Activated CD8-positive, alpha-beta T cell treated with anti-CD3 and anti-CD28 coated beads for 36 hours (primary cell): Measurements from ENCODE around the gene TYW5. TPM values are rescaled to one million over a fixed set of nuclear protein-coding genes. Genes with fewer than 3 reads are reported as not detected.
"Not testable (repeated sequence)": the region's sequence is repeated elsewhere in the genome, so short reads cannot be mapped to it uniquely, and the experiment has no call there.

Experiments used
- ATAC-seq: fragments of 200-7000 bp; cut with Tn5 transposase; one replicate; pipeline ENCODE4 v1.10.0; 2021; ENCODE audit warnings: mild to moderate bottlenecking, moderate library complexity
- CTCF ChIA-PET: fragments of 350-600 bp; sonication (Branson Sonifier 250); formaldehyde crosslinking; loops from one replicate; lab custom pipeline; 2021; ENCODE audit warnings: antibody characterized with exemption; lab: Charles Lee
- POLR2A ChIA-PET: fragments of 350-600 bp; sonication (Branson Sonifier 250); formaldehyde crosslinking; loops from one replicate; lab custom pipeline; 2021; ENCODE audit warnings: antibody characterized with exemption; lab: Charles Lee
- DNase-seq: peaks from one replicate; pipeline ENCODE4 v3.0.0-alpha.2; 2020
- H3K27ac Mint-ChIP-seq: one replicate; pipeline ENCODE4 v1.8.0; 2021; ENCODE audit warnings: mild to moderate bottlenecking, mixed read lengths
- H3K27me3 Mint-ChIP-seq: one replicate; pipeline ENCODE4 v1.8.0; 2021; ENCODE audit warnings: mixed read lengths
- H3K36me3 Mint-ChIP-seq: one replicate; pipeline ENCODE4 v1.8.0; 2021; ENCODE audit warnings: low read depth, mixed read lengths
- H3K4me1 Mint-ChIP-seq: one replicate; pipeline ENCODE4 v1.8.0; 2021; ENCODE audit warnings: low read depth, mixed read lengths
- H3K4me3 Mint-ChIP-seq: one replicate; pipeline ENCODE4 v1.8.0; 2021; ENCODE audit warnings: mild to moderate bottlenecking, moderate library complexity, mixed read lengths
- H3K9me3 Mint-ChIP-seq: one replicate; pipeline ENCODE4 v1.8.0; 2021; ENCODE audit warnings: mixed read lengths
- intact Hi-C: fragments of 100-400 bp; cut with micrococcal nuclease; formaldehyde crosslinking; loops from one replicate; pipeline ENCODE4 v1.10.0; 2022
- total RNA-seq, 2 experiments: library from RNA; stranded (reverse); gene quantifications; one replicate each; pipeline ENCODE4 v1.2.3, GENCODE V29; 2021
- TF ChIP-seq, protein P1 (sequence below): fragments of 200-600 bp; IDR thresholded peaks from one replicate; pipeline ENCODE4 v1.8.0; 2022; ENCODE audit warnings: antibody characterized with exemption, mild to moderate bottlenecking

Gene TYW5
- total RNA-seq, 2 experiments from 2014 or later = 8.3 to 8.4 TPM

DNA sequence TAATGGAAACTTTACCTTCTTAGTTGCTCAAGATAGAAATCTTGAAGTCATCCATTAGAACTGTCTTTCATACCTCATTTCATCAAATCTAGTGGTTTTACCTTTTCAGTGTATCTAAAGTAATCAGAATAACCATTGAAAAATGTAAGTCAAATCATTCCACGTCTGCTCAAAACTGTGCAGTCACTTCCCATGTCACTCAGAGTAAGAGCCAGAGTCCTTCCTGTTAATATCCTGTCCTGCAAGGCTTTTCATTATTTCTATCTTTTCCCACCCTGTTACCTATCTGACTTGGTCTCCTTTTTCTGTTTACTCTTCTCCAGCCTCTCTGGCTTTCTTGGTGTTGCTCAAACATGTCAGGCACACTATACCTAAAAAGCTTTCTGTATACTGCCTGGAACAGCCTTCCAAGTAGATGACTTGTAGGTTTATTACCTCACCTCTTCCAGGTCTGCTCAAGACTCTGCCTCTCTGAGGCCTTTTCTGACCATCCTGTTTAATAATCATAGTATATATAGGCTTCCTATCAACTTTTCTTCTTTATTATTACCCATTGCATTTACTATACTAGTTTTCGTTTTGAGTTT is 40.8 kb downstream of the TYW5 start:
- intact Hi-C loops = loop anchor here (5.0 kb wide), 1 partner anchor 43 kb away; the partner anchor contains the start of genes MAIP1 and TYW5
- Mint-ChIP-seq H3K27ac (no peak overlapping the region), H3K27me3 (no peaks in the 10 kb centered on the region), H3K4me3 (no peak overlapping the region), H3K9me3 (peaks cover 10% of the 10 kb centered on the region), H3K36me3 (peaks cover 46% of the 10 kb centered on the region), H3K4me1 (peaks cover 28% of the 10 kb centered on the region)
- ATAC-seq (no peak), DNase-seq (no peak)
- TF ChIP-seq, protein P1, sequence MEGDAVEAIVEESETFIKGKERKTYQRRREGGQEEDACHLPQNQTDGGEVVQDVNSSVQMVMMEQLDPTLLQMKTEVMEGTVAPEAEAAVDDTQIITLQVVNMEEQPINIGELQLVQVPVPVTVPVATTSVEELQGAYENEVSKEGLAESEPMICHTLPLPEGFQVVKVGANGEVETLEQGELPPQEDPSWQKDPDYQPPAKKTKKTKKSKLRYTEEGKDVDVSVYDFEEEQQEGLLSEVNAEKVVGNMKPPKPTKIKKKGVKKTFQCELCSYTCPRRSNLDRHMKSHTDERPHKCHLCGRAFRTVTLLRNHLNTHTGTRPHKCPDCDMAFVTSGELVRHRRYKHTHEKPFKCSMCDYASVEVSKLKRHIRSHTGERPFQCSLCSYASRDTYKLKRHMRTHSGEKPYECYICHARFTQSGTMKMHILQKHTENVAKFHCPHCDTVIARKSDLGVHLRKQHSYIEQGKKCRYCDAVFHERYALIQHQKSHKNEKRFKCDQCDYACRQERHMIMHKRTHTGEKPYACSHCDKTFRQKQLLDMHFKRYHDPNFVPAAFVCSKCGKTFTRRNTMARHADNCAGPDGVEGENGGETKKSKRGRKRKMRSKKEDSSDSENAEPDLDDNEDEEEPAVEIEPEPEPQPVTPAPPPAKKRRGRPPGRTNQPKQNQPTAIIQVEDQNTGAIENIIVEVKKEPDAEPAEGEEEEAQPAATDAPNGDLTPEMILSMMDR = no peak
- ChIA-PET CTCF (no interaction called here), POLR2A (interaction anchor here (0.6 kb wide), 1 partner anchor 12 kb away, joined by 3 read pairs; no protein-coding TSS in a partner anchor)

DNA sequence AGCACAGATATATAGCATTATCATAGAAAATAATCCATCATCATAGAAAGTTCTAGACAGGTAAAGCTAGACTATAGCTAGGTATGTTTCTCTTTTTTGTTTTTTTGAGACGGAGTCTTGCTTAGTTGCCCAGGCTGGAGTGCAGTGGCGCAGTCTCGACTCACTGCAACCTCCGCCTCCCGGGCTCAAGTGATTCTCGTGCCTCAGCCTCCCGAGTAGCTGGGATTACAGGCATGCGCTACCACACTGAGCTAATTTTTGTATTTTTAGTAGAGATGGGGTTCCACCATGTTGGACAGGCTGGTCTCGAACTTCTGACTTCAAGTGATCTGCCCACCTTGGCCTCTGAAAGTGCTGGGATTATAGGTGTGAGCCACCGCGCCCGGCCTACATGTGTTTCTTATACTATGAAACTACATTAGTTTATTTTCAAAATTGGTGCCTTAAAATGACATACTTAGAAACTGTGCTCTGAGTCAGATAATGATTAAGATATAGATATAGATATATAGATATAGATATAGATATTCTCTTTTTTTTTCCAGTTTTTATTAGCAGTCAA is 42.7 kb downstream of the TYW5 start:
- H3K27me3 Mint-ChIP-seq, ATAC-seq, POLR2A ChIA-PET, H3K27ac Mint-ChIP-seq: not testable (repeated sequence)
- Mint-ChIP-seq H3K4me3 (peak overlapping the region; percentile 94), H3K9me3 (peaks cover 10% of the 10 kb centered on the region), H3K36me3 (peaks cover 31% of the 10 kb centered on the region), H3K4me1 (peaks cover 25% of the 10 kb centered on the region)
- intact Hi-C loops = loop anchor here (5.0 kb wide), 1 partner anchor 45 kb away; the partner anchor contains the start of genes MAIP1 and TYW5
- CTCF ChIA-PET = interaction anchor here (1.3 kb wide), 2 partner anchors 14 to 172 kb away, joined by 3 to 5 read pairs; no protein-coding TSS in a partner anchor
- peak; percentile 31 for DNase-seq

DNA sequence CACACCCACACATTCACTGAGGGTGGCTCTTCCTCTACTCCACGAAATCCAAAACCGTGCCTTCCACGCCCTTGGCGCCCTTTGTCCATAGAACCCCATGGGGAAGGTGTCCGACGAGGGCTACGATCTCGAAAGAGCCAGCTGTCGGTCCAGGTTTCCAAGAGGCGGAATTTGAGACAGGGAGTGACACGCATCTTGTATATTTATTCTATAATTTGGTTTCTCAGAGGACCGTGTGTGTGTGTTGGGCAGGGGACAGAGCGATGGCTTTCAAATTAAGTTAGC is 43.5 kb downstream of the TYW5 start:
- intact Hi-C loops = loop anchor here (5.0 kb wide), 1 partner anchor 45 kb away; the partner anchor contains the start of genes MAIP1 and TYW5
- POLR2A ChIA-PET = interaction anchor here (0.6 to 1.5 kb wide), 2 partner anchors 62 to 113 kb away, joined by 3 to 5 read pairs; no protein-coding TSS in a partner anchor
- peaks cover 22% of the 10 kb centered on the region for H3K4me1 Mint-ChIP-seq
- H3K4me3 Mint-ChIP-seq = peak overlapping the region; percentile 94
- DNase-seq = no peak
- peaks cover 23% of the 10 kb centered on the region for H3K36me3 Mint-ChIP-seq
- peaks cover 7% of the 10 kb centered on the region for H3K9me3 Mint-ChIP-seq
- H3K27ac Mint-ChIP-seq = peak overlapping the region; percentile 91
- CTCF ChIA-PET = interaction anchor here (1.3 to 1.9 kb wide), 3 partner anchors 15 to 172 kb away, joined by 3 to 6 read pairs (median 5); no protein-coding TSS in a partner anchor
- ATAC-seq = no peak
- TF ChIP-seq, protein P1 = no peak
- H3K27me3 Mint-ChIP-seq = peaks cover 3% of the 10 kb centered on the region

DNA sequence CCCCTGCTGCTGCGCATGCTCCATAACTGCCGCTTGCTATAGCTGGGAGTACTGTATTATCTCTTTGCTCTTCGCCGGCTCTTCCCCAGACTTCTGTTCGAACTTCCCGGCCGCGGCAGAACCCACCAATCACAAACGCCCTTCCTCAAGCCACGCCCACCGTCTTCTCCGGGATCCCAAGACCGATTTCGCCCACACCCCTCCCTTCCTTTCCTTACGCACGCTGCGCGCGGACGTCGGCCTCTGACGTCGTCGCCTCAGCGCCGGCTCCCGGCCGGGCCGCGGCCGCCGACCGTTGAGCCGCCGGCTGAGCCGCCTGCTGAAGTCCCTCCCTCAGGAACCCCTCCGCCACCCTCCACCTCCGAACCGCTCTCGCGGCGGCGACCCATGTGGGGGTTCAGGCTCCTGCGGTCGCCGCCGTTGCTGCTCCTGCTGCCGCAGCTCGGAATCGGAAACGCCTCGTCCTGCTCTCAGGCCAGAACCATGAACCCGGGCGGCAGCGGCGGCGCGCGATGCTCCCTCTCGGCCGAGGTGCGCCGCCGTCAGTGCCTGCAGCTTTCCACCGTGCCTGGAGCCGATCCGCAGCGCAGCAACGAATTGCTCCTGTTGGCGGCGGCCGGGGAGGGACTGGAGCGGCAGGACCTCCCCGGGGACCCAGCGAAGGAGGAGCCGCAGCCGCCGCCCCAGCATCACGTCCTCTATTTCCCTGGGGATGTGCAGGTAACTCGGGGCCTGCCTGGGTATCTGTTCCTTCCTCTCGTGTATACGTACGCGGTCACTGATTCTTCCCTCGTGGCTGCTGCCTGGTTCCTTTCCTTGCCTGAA is 44.0 kb downstream of the TYW5 start, which contains the start of gene C2orf69:
Gene C2orf69, plus strand, starts transcription at position 242 of the 825 bp plus-strand sequence. Its CDS starts 146 bp downstream, at position 388.
- peak within 1 kb of the TSS; percentile 91 for H3K27ac Mint-ChIP-seq
- peaks cover 21% of the 10 kb centered on the region for H3K4me1 Mint-ChIP-seq
- ATAC-seq (peak; percentile 91), DNase-seq (peak; percentile 94)
- H3K4me3 Mint-ChIP-seq = peak within 1 kb of the TSS; percentile 94
- H3K27me3 Mint-ChIP-seq = peaks cover 6% of the 10 kb centered on the region
- peaks cover 17% of the 10 kb centered on the region for H3K36me3 Mint-ChIP-seq
- intact Hi-C loops = loop anchor here (5.0 kb wide), 1 partner anchor 46 kb away; the partner anchor contains the start of genes MAIP1 and TYW5
- TF ChIP-seq, protein P1 = no peak
- ChIA-PET POLR2A (interaction anchor here (0.6 to 1.5 kb wide), 2 partner anchors 61 to 1439 kb away, joined by 3 to 5 read pairs; no protein-coding TSS in a partner anchor), CTCF (interaction anchor here (1.2 to 1.9 kb wide), 6 partner anchors 12 to 171 kb away, joined by 3 to 6 read pairs (median 4); no protein-coding TSS in a partner anchor)
- peaks cover 2% of the 10 kb centered on the region for H3K9me3 Mint-ChIP-seq
